Fibroblast of skin of right quadriceps (primary cell): ENCODE data around the gene HEBP1.

Experiments used
- DNase-seq: peaks from one replicate; pipeline ENCODE4 v3.0.0-alpha.2; 2013

Gene HEBP1

DNA sequence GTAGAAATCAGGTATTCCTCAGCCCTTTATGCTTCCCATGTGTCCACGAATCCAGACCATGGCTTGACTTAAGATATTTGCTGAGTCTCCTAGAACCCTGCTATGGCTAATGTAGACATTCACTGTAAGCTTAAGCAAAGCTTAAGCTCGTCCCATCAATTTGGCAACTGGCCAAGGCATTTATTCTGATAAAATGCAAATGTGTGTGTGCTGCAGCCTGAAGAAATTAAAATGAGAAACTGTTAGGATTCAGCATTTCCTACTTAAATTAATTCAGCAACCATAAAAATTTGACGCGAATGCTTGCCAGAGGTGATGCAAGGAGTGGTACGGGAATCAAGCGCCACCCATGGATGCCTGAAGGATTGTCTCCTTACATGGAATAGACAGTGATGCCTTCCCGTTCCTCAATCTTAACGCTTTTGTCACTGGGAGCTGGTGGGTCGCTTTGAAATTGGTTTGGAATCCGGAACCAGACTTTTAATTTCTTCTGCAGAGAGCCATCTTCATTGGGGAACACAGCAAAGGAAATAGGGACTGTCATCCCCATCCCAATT is 13.2 kb downstream of the HEBP1 start:
- DNase-seq, result no peak

DNA sequence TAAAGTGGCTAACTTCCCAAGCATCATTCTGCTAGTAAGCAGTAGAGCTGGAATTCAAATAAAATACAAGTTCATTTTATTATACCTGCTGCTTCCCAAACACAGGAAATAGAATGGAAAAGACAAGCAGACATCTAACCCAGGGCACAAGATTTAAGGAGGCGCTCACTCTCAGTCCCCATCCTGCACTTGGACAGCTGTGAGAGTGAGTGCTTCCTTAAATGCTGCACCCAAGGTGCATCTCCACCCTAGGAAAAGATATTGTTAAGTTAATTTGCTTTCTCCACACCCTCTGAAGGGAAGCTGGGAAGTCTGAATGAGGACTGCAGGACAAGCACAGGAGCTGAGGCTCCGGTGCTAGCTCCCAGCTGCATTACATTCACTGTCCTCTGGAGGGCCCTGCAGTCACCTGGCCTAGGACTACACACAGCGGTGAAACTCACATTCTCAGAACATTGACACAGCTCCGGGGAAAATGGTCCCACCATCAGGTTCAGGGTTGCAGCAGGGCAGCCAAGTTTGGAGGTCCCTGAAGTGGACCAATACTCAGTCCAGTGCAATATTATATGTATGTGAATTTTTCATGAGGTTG is 14.2 kb downstream of the HEBP1 start:
- no peak for DNase-seq

DNA sequence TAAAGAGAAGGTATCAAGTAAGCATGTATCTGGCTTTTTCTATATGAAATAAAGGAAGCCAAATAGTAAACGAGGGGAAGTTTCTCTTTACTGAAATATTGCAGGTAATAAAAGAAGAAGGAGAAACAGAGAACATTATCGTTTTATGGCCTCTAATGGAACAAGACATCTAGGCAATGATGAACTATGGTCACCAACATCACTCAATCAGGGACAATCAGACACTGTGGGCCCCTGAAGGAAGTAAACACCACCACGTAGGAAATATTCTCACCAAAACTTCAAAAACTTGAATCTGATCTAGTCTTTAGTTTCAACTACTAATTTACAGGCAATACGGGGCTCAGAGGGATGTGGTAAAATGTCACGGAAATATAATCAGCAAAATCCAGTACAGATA is 15.9 kb downstream of the HEBP1 start:
- no peak for DNase-seq

DNA sequence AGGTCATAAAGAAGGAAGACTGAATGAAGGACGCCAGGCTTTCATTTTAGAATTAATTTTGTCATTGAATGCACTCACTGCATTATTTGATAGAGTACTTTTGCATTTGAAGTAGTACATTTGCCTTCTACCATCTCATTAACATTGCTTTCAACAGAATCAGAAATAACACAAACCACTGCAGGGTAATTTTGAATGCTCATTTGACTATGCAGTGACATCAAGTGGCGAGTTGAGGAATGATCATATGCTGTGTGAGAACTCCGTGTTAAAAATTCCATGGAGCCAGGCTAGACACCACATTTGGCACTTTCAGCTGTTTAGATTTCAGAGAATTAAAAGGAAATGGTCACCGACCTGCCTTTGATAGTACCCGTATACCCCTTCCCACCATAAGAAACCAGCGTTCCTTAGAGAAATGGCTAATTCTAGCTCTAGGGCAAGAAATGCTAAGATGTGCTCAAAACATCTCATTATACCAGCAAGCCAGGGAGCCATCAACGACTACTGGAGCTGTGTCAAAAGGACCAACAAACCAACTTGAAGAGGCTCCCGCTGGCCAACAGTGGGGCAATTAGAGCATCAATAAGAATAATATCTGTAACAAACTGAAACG is 16.5 kb downstream of the HEBP1 start:
- peak; percentile 57 for DNase-seq

DNA sequence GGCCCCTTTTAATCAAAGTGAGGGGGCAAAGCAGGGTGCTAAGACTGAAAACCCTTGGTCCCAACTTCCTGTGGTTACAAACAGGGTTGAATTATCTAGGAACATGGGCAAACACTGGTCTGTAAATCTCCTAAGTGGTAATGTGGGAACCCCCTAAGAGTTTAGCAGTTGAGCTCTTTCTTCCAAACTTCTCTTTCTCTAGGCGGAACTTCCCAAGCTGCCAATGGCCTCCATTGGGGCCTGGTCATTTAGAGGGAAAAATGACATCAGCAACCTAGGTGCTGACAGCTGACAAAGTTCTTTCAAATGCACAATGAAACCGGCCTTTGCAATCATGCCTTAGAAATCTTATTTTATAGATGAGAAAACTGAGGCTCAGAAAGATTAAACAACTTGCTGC is 17.7 kb downstream of the HEBP1 start:
- DNase-seq, result no peak

DNA sequence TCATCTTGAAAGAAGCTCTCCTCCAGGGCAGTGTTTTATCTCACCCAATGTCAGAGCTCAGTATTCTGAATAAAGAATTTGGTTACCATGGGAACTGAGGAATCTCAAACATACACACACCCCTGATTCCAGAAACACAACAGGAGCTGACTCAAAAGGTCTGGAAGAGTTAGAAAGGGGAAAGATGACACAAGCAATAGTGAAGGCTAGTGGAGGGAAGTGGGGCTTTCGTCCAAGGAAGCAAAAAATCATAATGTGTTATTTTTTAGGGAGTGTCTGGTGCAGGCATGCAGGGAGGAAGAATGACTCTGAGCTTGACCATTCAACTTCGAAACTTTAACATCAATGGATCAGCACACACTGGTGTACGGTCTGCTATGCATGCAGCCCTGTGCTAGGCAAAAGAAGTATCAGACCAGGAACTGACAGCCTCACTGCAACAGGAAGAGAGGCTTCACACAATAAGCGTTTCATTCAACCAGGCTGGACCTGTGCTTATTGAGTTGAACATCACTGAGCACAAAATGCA is 20.3 kb downstream of the HEBP1 start:
- peak; percentile 94 for DNase-seq

DNA sequence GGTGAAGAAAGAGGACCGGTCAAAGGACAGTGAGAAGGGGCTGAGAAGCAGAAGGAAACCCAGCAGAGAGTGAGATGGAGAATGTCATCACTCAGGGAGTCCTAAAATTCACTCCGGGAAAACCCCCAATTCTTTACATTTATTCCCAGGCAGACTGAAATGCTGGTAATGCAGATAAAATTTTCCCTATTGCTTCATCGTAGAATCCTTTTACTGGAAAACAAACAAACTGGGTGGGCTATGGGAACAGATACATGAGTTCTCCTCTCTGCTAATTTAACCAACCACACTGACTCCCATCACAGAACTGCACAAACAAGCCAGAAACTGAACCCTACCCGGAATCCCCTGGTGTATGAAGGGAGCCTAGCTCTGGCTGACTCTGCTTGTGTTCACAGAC is 20.9 kb downstream of the HEBP1 start:
- peak; percentile 53 for DNase-seq

DNA sequence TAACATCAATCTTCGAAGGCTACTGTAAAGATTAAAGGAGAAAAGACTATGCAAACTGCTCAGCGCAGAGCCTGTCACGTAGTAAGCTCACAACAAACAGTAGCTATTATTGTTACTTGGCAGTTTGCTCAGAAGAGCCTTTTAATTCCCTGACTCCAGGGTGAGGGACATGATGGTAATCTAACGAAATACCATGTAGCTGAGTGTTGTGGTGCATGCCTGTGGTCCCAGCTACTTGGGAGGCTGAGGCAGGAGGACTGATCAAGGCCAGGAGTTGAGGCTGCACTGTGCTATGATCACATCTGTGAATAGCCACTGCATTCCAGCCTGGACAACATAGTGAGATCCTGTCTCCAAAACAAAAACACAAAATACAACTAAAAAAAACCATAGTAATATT is 22.8 kb downstream of the HEBP1 start:
- no peak for DNase-seq

DNA sequence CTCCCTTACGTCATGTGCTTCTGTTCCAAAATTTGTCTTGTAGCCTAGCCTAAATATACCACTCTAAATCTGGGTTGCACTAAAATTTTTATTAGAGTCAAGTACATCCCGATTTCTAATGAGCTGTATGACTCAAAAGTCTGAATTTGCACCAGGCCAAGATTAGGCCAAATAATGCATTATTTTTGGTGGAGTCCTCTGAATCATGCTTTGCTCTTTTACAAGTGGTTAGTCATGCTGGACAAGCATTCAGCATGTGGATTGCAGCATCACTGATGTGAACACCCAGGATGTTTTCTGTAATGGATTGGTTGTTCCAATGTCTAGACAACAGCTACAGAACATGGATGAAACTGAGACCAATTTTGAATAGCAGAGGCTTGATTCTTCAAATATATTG is 23.7 kb downstream of the HEBP1 start:
- peak; percentile 90 for DNase-seq

DNA sequence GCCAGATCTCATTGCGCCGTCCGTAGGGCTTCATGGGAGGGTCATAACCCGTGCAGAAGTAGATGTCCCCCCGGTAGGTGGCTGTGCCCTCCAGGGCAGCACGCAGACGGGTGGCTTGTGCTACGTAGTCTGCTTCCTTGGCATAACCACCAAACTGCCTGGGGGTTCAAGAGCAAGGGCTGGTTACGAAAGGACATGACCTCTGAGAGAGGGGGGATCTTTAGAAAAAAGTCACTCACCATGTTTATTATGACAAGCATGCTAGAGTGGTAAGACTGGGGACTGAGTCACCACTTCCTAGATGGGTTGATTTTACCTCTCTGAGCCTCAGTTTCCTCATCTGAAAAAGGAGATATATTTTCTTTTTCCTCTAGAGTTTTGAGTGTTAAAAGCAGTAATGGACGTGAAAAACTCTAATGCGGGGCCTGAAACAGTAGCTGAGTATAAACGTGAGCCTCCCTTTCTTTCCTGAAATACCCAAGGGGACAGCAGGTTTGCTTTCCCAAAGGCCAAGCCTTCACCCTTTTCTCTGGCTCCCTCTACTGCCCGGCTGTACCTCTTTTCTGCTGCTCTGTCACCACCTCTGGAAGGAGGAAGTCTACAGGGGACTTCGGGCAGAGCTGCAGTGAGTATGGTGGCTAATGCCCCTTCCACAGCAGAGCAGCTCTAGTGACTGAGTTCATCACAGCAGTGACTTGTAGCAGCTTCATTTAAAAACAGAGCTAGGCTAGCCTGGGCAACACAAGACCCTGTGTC is 24.6 kb downstream of the HEBP1 start:
- peak; percentile 39 for DNase-seq

DNA sequence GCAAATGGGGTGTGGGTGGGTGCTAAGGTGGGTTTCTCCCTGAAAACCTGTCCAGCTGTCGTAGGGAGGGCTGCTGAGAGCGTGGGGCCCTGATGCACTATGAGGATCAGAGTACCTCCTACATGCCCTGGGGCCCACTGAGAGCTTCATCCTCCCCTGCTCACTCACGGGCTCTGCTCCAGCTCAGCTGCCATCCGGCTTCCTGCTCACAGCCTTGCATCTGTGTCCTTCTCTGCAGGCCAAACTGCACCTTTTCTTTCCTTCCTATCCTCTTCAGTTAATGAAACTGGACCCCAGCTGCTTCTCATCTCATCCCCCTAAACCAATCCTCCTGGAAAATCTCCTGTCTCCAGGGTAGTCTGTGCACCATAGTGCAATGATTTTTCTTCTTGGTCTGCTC is 25.9 kb downstream of the HEBP1 start:
- DNase-seq, result no peak

DNA sequence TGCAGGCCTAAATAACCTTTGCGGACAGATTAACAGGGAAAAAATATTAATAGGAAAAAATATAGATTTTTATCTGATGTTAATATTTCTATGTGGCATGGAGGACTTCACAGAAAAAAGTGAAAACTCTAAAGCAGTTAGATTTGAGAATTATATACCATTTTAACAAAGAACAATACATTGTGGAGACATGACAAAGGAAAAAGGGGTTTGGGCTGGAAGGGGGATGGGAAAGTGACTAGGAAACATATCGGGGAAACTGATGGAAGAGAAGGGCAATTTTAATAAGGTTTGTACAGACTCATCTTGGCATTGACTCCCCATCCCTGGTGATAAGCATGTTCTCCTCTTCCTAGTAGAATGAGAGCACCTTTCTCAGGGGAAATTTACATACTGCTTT is 27.0 kb downstream of the HEBP1 start:
- DNase-seq, result no peak

DNA sequence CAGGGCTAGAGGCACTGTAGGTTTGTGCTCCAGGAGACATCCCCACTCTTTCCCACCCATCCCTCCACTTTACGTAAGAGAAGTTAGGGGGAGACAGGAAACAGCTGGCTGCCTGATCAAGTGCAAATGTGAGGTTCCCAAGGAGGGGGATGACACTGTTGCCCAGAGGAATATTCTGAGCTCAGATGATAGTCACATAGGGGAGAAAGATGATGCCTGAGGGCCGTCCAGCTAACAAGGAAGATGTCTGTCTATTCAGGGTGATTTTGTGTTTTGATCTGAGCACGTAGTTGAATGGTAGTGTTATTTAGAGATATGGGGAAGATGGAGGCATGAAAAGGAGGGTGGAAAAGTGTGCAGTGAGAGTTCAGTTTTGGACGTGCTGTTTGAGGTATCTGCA is 34.2 kb downstream of the HEBP1 start:
- no peak for DNase-seq

DNA sequence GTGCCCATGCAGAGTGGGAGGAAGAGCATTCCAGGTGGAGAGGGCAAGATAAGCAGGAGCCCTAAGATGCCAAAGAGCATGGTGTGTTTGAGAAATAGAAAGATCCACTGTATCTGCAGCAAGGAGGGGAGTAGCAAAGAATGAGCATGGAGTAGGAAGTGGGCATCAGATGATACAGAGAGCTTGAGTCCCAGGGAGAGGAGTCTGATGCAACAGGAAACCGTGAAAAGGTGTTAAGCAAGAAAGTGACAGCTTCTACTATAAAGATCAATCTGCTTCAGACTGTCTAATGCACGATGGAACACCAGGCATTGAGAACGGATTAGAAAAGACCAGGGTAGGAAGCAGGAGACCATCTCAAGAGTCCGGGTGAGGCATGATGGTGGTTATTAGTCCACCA is 35.8 kb downstream of the HEBP1 start:
- no peak for DNase-seq

DNA sequence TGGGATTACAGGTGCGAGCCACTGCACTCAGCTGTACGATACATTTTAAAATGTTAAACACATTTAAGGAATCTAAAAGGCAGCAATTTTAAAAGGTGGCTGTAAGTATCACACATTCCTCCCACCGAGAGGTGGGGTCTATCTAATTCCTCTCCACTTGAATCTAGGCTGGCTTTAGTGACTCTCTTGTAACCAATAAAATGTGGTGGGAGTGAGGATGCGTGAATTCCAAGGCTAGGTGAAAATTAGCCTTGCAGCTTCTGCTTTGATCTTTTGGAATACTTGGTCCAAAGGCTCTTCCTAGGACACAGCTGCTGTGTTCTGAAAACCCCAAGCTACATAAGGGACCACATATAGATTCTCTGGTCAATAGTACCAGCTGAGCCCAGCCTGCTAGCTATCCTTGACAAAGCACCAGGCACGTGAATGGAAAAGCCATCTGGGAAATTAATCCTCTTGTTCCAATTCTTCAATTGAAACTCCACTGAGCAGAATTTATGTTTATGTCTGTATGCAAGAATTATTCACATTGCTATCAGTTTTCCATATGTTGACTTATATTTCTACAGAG is 39.3 kb downstream of the HEBP1 start:
- DNase-seq, result no peak

DNA sequence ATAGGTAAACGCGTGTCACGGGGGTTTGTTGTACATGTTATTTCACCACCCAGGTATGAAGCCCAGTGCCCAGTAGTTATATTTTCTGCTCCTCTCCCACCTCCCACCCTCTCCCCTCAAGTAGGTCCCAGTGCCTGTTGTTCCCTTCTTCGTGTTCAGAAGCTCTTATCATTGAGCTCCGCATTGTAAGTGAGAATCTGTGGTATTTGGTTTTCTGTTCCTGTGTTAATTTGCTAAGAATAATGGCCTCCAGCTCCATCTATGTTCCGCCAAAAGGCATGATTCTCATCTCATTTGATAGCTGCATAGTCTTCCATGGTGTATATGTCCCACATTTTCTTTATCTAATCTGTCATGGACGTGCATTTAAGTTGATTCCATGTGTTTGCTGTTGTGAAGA is 41.2 kb downstream of the HEBP1 start:
- no peak for DNase-seq

DNA sequence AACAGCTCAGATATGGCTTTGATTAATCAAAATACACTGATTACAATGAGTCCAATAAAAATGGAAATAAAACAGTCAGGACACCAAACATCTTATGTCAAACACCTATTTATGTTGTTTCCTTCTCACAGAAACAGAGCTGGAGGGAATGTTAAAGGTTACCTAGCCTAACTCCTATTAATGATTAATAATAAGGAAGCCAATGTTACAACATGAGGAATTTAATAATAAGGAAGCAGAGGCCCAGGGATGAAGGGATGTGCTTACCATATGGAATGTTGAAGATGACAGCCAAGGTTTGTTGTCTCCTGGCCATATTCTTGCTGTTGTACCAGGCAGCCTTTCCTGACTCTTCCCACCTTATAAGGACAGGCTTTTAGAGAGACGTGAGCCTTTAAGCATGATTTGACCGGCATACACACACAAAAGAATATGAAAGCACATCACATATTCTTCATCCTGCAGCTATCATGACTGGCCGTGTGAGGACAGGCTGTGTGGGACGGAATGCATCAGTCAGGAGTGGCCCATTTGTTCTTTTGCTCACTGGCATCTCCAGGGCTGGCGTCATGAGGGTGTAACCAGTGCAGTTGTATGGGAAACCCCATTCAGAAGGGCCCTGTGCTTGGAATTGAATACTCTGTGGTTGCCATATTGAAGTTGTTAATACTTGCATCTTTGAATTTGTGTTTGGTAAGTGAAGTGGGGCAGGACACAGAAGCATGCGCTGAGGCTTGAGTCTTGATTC is 45.0 kb downstream of the HEBP1 start:
- no peak for DNase-seq

DNA sequence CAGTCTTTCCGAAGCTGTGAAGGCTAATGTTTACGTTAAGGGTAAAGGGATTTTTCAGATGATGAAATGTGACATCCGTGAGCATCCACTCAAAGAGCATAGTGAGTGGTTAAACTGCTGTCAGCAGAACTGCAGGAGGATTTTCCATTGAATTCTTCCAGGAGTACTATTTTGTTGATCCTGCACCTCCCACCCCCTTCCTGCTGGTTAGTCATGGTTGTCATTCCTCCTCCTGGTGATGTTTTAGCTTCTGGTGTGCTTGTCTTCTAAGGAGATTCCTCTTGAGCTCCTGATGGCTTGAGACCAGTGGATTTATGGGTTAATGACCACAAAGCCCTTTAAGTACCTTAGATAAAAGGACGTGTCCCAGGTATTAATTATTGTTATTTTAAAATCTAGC is 45.7 kb downstream of the HEBP1 start:
- DNase-seq, result peak; percentile 26

DNA sequence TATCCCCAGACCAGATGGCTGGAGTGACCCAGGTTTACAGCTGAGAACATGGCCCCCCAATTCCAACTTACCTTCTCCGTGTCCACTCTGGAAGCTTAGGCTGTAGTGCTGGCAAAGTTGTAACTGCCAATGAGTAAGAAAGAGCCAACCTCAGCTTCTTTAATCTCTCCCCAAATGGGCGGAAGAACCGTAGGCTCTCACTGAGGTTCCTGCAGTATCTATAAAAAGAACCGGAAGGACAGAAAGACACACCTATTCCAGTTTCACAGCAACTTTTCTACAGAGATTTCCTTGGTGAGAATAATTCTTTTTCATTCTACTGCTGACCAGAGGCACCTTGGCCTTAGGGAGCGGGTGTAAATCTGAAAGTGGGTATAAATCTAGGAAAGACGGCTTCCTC is 48.0 kb downstream of the HEBP1 start, which contains the start of gene GPRC5D:
GPRC5D (minus strand) TSS at position 135 of the 400 bp plus-strand sequence. CDS start 1,786 bp downstream, outside the sequence.
- no peak for DNase-seq

DNA sequence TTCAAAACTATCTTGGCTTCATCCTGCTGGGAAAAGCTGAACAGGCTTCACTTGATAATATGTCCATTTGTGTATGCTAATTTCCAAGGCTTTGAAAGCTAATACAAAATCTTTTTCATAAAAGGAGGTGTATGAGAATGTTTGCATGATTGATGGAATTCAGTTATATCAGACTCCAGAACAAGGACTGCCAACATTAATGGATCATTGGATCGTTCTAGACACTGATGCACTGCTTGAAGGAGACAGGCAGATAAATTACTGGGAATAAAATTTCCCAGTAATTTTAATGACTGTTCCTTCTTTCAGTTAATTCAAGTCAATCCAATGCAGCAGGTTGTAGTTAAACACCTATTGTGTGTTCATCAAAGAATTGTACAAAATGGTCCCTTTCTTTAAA is 48.6 kb downstream of the HEBP1 start:
- no peak for DNase-seq

DNA sequence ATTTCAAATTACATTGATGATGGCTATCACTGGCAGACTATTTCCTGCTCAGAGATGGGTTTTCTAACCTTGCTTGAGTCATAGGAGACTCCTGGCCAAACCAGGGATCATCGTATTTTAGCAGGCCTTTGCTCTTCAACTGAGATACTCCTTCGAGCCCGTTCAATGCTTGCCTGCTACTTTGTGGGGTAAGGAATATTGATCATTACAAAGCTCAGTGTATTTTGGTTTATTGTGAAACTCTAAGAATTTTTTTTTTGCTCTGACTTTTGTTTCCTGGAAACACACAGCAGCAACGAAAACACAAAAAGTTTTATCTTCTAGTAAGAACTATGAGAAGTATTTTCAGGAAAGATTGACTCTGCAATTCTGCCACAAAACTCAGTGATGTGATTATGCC is 52.2 kb downstream of the HEBP1 start:
- DNase-seq, result no peak

DNA sequence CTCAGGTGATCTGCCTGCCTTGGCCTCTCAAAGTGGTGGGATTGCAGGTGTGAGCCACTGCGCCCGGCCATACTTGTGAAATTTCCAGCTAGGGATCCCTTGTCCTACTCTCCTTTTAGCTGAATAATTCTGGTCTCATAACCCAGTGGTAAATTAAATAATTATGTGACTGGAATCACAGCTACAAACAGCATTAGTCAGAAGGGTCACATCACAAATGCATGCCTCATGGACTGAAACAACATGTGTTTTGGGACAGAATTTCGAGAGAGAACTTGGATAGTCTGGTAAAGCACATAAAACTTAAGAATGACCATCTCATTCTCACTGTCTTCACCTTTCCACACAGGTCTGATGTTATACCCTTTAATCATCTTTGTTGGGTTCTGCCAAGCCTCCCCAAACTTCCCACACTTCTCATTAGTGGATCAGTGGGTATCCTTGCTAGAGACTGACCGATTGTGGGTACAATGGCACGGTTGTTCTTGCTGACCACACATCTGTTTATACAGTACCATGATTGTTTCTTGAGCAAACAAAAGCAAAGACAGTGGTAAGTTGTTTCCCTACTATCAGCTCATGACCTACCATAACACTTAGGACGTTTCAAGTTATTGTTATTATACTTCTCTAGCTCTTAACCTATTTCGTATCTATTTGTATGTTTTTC is 53.2 kb downstream of the HEBP1 start:
- DNase-seq, result peak; percentile 19
